Panc1 (cell line): ENCODE results near the gene MYO1B. TPM values are rescaled to one million over a fixed set of nuclear protein-coding genes. Genes with fewer than 3 reads are reported as not detected.

Experiments
- ATAC-seq: fragments of 200-7000 bp; cut with Tn5 transposase; 2 replicates; pipeline ENCODE4 v1.9.1; 2020; ENCODE audit warnings: mild to moderate bottlenecking, moderate library complexity
- Bru-seq: library from RNA; stranded (reverse); fragments of 400-500 nt; gene quantifications from one replicate; lab custom pipeline; 2021; lab: Mats Ljungman, UMichigan
- BruChase-seq, 2 experiments: library from RNA; stranded (reverse); fragments of 400-500 nt; gene quantifications; one replicate each; lab custom pipeline; 2021; lab: Mats Ljungman, UMichigan
- BruUV-seq: library from RNA; stranded (reverse); fragments of 400-500 nt; replicated peaks from 2 replicates; lab custom pipeline; 2021; lab: Mats Ljungman, UMichigan
- CTCF ChIA-PET: fragments of 300-600 bp; sonication (Branson Sonifier 250); formaldehyde crosslinking; loops from one replicate; lab custom pipeline; 2022; ENCODE audit warnings: antibody characterized with exemption; lab: Charles Lee
- POLR2A ChIA-PET: fragments of 300-600 bp; sonication (Branson Sonifier 250); formaldehyde crosslinking; loops from one replicate; lab custom pipeline; 2022; ENCODE audit warnings: antibody characterized with exemption; lab: Charles Lee
- DNase-seq: peaks from one replicate; pipeline ENCODE4 v3.0.0-alpha.2; 2010; ENCODE audit warnings: low read depth, low spot score
- H3K27ac ChIP-seq: 2 replicates; pipeline ENCODE4 v1.5.1; 2011; ENCODE audit warnings: mild to moderate bottlenecking, low read length, inconsistent platforms
- H3K27me3 ChIP-seq: fragments of 200-500 bp; sonication (Bioruptor generic); 2 replicates; pipeline ENCODE4 v1.6.0; 2014; ENCODE audit warnings: low read length, inconsistent platforms; ENCODE audit not compliant: control insufficient read depth, insufficient read depth
- H3K36me3 ChIP-seq: fragments of 200-500 bp; sonication (Bioruptor generic); 2 replicates; pipeline ENCODE4 v1.5.1; 2014; ENCODE audit warnings: inconsistent platforms, mild to moderate bottlenecking, low read length, moderate library complexity; ENCODE audit not compliant: control insufficient read depth, insufficient read depth
- H3K4me1 ChIP-seq: 2 replicates; pipeline ENCODE4 v1.5.1; 2011; ENCODE audit warnings: inconsistent platforms, mild to moderate bottlenecking, low read length, moderate library complexity; ENCODE audit not compliant: control insufficient read depth, insufficient read depth
- H3K4me3 ChIP-seq, 2 experiments: 2 replicates each; pipeline ENCODE4 v1.5.1; 2011 to 2012; ENCODE audit warnings: low read depth in 2 of 2, low read length in 2 of 2, mild to moderate bottlenecking in 2 of 2, inconsistent platforms in 1 of 2, moderate library complexity in 1 of 2
- H3K9me3 ChIP-seq: fragments of 200-500 bp; sonication (Bioruptor generic); 2 replicates; pipeline ENCODE4 v1.5.1; 2014; ENCODE audit warnings: low read depth, mild to moderate bottlenecking, inconsistent platforms, low read length, moderate library complexity; ENCODE audit not compliant: control insufficient read depth, insufficient read depth
- CTCF ChIP-seq: fragments of 450-650 bp; IDR thresholded peaks from 2 replicates; pipeline ENCODE4 v1.5.1; 2017; ENCODE audit warnings: mild to moderate bottlenecking
- POLR2AphosphoS5 ChIP-seq: IDR thresholded peaks from 2 replicates; pipeline ENCODE4 v1.6.1; 2012; ENCODE audit warnings: mild to moderate bottlenecking, low read depth, low read length, moderate library complexity
- REST ChIP-seq, 2 experiments: IDR thresholded peaks; 2 replicates each; pipeline ENCODE4 v1.6.1; 2011 to 2012; ENCODE audit warnings: low read depth in 2 of 2, control low read depth in 1 of 2, low read length in 1 of 2, mild to moderate bottlenecking in 1 of 2, moderate library complexity in 1 of 2; ENCODE audit not compliant: insufficient read depth in 1 of 2
- SIN3A ChIP-seq: IDR thresholded peaks from 2 replicates; pipeline ENCODE4 v1.6.1; 2012; ENCODE audit warnings: low read depth, mild to moderate bottlenecking, low read length, moderate library complexity, borderline replicate concordance; ENCODE audit not compliant: insufficient read depth
- TCF7L2 ChIP-seq: IDR thresholded peaks from 2 replicates; pipeline ENCODE4 v1.6.1; 2011; ENCODE audit warnings: mild to moderate bottlenecking, low read depth, low read length, inconsistent platforms
- in situ Hi-C: cut with HindIII; loops from 2 replicates; pipeline ENCODE4 v1.10.0; 2016; ENCODE audit warnings: low sequenced_read_pairs, low pct_unique_long_range_greater_than_20kb
- intact Hi-C: fragments of 100-400 bp; cut with micrococcal nuclease; formaldehyde crosslinking; loops from one replicate; pipeline ENCODE4 v1.10.0; 2022; ENCODE audit not compliant: unreplicated experiment
- long read RNA-seq: library from polyadenylated mRNA; unstranded; transcript quantifications from one replicate; pipeline ENCODE4 v2.0.0, GENCODE V29; 2021; ENCODE audit not compliant: unreplicated experiment
- polyA plus RNA-seq: library from polyadenylated mRNA; unstranded; fragments of >200 nt; gene quantifications from one replicate; pipeline ENCODE4 v1.2.1, GENCODE V29; 2012; ENCODE audit warnings: missing spikeins; ENCODE audit not compliant: insufficient read length
- total RNA-seq: library from RNA; stranded (reverse); gene quantifications from one replicate; pipeline ENCODE4 v1.2.1, GENCODE V29; 2021; ENCODE audit not compliant: unreplicated experiment

Gene MYO1B
- 51.5 TPM for total RNA-seq
- 25.9 TPM for polyA plus RNA-seq
- percentile 84 among the genes with signal in this experiment for Bru-seq, nascent RNA
- percentile 66 among the genes with signal in this experiment for BruChase-seq, experiment 1, labeled RNA remaining after a 2-hour chase
- BruChase-seq, experiment 2, labeled RNA remaining after a 6-hour chase = percentile 77 among the genes with signal in this experiment
- long read RNA-seq, full-length matches to known transcripts = 52 of 116 reads
- long read RNA-seq, partial matches to known transcripts = 26 of 116 reads
- long read RNA-seq, other reads (novel, unspliced or antisense) = 38 of 116 reads

GRCh38 chr2:191245046-191245868 lies at the start of gene MYO1B:
Gene MYO1B (plus strand): TSS chr2:191245404. CDS start chr2:191276896, 31,492 bp downstream.
- peak; percentile 94 for ATAC-seq
- no TSS peak for BruUV-seq
- peaks cover 35% of the 10 kb centered on the region for H3K4me1 ChIP-seq
- ChIA-PET POLR2A (interaction anchor here (0.6 kb wide), 1 partner anchor 1414 kb away, joined by 4 read pairs; no protein-coding TSS in a partner anchor), CTCF (interaction anchor here (0.6 to 2.4 kb wide), 2 partner anchors 27 to 77 kb away, joined by 3 to 8 read pairs; no protein-coding TSS in a partner anchor)
- H3K36me3 ChIP-seq = peaks cover 2% of the 10 kb centered on the region; the same call in 1 of the 2 replicates
- TF ChIP-seq REST (IDR thresholded peaks at IDR 0.05; ENCODE audit: insufficient read depth in 1 of 2, low read depth in 2 of 2, low read length in 1 of 2) (no peak), TCF7L2 (no peak), POLR2AphosphoS5 (peak; percentile 48; the same call in 1 of the 2 replicates), CTCF (peak; percentile 91), SIN3A (peak; percentile 65; the same call in 1 of the 2 replicates)
- intact Hi-C loops = loop anchor here (2.0 kb wide), 1 partner anchor 26 kb away; no protein-coding TSS in a partner anchor
- no peaks in the 10 kb centered on the region for H3K9me3 ChIP-seq
- no peaks in the 10 kb centered on the region for H3K27me3 ChIP-seq
- in situ Hi-C loops = no loop called here
- peak within 1 kb of the TSS; percentile 83 for H3K4me3 ChIP-seq
- peak within 1 kb of the TSS; percentile 86 for H3K27ac ChIP-seq
- no peak for DNase-seq

- Histone ChIP-seq H3K4me3 (no peak overlapping the region), H3K36me3 (no peaks in the 10 kb centered on the region), H3K4me1 (no peaks in the 10 kb centered on the region), H3K27me3 (no peaks in the 10 kb centered on the region), H3K27ac (no peak overlapping the region), H3K9me3 (no peaks in the 10 kb centered on the region)
- ATAC-seq (no peak), DNase-seq (no peak)
- in situ Hi-C loops (no loop called here), intact Hi-C loops (no loop called here)
- no peak for TF ChIP-seq TCF7L2
- TF ChIP-seq SIN3A = no peak
- TF ChIP-seq REST (IDR thresholded peaks at IDR 0.05; ENCODE audit: insufficient read depth in 1 of 2, low read depth in 2 of 2, low read length in 1 of 2) = no peak
- no peak for TF ChIP-seq POLR2AphosphoS5
- no peak for TF ChIP-seq CTCF
- CTCF ChIA-PET = no interaction called here
- BruUV-seq = no TSS peak
- POLR2A ChIA-PET = no interaction called here
These were observed 48.1 kb upstream of the MYO1B start for GRCh38 chr2:191197096-191197495.
